ENCODE data around the gene CPLX1.
"Not testable (repeated sequence)": the region's sequence is repeated elsewhere in the genome, so short reads cannot be mapped to it uniquely, and the experiment has no call there.

CPLX1 gene

DNA sequence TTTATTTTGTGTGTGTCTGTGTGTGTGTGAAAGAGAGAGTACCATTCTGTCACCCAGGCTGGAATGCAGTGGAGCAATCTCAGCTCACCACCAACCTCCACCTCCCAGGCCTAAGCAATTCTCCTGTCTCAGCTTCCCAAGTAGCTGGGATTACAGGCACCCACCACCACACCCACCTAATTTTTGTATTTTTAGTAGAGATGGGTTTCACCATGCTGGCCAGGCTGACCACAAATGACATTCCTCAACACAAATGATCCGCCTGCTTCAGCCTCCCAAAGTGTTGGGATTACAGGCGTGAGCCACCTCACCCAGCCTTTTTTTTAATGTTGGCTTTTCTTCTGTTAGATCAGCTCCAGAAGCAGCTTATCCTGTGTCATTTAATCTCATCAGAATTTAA lies 50.4 kb downstream of the CPLX1 start:
- DNase-seq (ENCODE audit: low read depth): not testable (repeated sequence)

- not testable (repeated sequence) for DNase-seq (ENCODE audit: low read depth)
Measured at GRCh38 chr4:774419-775092, 51.4 kb downstream of the CPLX1 start.

GRCh38 chr4:773214-773613 lies 52.7 kb downstream of the CPLX1 start:
- DNase-seq (ENCODE audit: low read depth): no peak

- DNase-seq (ENCODE audit: low read depth): no peak
Measured at GRCh38 chr4:772776-773175, 53.2 kb downstream of the CPLX1 start.

GRCh38 chr4:772118-772517 lies 53.8 kb downstream of the CPLX1 start:
- DNase-seq (ENCODE audit: low read depth): no peak

DNA sequence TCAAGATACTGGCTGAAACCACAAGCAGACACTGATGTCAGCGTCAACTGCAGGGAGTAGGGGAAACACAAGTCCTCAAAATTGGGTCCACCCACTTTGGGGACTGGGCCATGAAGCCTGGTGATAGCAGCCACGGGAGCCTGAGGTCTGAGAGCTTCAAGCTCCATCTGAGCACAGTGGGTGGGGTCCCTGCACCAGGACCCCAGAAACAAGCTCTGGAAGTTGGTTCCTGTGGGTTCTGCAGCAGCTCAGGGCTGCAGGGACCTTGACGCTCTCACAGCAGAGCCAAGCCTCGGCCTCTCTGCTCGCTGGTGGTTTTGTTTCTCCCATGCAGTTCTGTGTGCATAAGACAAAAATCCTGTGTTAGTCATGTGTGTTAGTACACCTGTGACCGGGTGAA lies 54.5 kb downstream of the CPLX1 start:
- no peak for DNase-seq (ENCODE audit: low read depth)

GRCh38 chr4:770022-770421 lies 55.9 kb downstream of the CPLX1 start:
- DNase-seq (ENCODE audit: low read depth): no peak

- no peak for DNase-seq (ENCODE audit: low read depth)
Measured at GRCh38 chr4:769511-769910, 56.4 kb downstream of the CPLX1 start.

DNA sequence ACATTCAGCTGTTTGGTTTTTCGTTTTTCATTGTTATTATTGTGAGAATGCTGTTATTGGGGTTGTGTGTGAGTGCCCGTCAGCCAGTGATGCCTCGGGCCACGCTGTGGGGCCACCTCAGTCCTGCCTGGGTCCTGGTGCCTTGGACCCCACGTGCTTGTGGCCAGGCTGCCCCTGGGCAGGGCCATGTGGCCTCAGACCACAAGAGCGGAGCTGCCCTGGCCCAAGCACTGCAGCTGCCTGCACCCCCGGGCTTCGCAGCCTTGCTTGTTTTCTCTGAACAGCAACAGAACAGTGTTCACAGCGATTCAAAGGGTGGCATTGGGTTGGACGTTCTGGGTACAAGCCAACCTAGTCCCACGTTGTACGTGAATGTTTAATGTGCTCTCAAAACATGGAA lies 56.9 kb downstream of the CPLX1 start:
- no peak for DNase-seq (ENCODE audit: low read depth)

DNA sequence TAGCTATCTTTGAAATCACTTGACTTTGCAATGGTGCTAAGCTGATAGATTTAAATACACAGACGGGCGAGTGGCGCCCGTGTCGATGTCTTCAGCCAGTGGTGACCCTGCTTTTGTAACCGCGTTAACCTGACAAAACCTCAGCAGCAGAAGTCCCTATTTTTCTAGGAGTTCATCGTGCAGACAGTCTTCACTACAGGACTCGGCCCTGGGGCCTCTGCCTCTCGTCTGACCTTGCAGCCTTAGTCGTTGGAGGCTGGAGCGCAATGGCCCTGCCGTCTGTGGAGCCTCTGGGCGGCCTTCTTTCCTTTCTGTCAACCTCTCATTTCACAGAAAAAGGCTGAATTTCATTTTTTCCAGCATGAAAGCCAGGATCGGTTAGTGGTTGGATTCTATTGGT lies 57.9 kb downstream of the CPLX1 start:
- no peak for DNase-seq (ENCODE audit: low read depth)

GRCh38 chr4:766559-767283 lies 59.2 kb downstream of the CPLX1 start:
- DNase-seq (ENCODE audit: low read depth): no peak

DNA sequence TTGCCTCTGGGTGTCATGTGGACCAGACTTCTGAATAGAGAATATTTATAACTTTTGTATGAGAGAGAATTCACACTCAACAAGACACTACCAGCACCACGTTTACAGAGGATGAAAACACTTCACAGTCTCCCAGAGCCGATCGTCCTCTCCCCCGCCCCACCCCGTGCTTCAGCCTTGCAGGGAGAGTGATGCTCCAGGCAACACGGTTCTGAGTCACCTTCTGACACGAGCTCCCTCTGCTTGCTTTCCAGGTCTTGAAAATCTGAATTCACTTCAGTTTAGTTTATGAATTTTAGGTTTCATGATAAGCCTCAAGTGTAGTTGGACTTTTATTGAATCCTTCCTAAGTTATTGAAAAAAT lies 59.8 kb downstream of the CPLX1 start:
- DNase-seq (ENCODE audit: low read depth): no peak

DNA sequence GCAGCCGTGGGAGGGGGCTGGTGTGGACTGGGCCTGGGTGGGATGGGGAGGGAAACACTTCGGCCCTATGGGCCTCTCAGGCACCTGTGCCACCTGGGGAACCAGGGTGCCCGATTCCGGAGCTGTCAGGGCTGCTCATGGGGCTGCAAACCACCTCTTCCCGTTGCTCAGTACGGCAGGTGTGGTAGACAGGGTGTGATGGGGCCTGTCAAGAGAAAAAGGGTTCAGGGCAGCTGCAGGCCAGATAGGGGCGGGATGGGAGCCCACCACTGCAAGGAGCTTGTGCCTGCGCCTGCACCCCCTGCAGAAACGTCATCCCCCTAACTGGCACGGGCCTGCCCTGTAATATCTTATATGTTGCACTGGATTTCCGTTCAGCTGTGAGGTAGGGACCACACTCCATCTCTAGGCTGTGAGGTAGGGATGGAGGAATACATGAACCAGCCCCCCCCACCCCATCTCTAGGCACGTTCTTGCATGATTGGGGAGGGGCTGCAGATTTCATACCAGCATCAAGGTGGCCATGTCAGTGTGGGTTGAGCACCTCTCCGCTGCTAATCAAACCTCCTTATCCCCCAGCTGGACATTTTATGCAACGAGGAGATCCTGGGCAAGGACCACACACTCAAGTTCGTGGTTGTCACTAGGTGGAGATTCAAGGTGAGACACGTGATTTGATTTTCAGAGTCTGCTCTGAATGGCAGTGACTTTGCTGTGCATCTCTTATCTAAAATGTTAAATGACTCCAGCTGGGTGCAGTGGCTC lies 61.3 kb downstream of the CPLX1 start:
- DNase-seq (ENCODE audit: low read depth): no peak

DNA sequence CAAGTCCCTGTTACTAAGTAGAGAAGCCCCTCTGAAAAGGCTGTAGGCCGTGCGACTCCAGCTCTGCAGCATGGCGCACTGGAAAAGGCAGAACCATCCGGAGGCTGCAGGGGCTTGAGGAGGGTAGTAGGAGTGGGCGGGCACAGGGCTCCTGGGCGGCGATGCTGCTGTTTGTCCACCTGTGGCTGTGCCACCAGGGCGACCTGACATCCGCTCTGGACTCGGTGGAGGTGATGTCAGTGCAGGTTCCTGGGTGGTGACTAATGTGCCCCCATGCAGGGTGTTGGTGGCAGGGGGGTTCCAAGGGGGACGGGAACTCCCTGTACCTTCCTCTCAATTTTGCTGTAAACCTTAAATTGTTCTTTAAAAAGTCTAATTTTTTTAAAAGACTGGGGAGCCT lies 62.0 kb downstream of the CPLX1 start:
- DNase-seq (ENCODE audit: low read depth): no peak

DNA sequence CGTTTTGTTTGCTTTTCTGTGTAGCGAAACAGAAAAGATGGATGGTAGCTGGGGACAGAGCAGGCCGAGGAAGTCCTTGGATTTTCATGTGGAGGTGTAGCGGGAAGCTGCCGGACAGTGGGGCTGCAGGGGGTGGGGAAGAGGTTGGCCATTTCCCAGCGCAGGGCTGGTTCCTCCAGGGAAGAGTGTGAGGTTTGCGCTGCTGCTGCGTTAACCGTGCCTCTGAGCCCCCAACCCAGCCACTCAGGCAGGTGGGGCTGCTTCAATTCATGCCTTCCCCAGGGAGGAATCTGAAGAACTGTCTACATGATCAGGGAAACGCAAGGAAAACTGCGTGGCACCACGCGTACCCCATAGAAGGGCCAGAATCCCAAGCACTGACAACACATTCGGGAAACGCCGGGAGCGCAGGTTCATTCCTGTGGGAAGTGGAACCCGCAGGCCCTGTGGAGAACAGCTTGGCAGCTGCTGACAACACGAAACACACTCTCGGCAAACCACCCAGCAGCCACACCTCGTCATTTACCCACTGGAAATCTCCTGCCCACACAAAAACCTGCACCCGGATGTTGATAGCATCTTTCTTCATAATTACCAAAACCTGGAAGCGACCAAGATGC lies 62.6 kb downstream of the CPLX1 start:
- DNase-seq (ENCODE audit: low read depth): no peak

DNA sequence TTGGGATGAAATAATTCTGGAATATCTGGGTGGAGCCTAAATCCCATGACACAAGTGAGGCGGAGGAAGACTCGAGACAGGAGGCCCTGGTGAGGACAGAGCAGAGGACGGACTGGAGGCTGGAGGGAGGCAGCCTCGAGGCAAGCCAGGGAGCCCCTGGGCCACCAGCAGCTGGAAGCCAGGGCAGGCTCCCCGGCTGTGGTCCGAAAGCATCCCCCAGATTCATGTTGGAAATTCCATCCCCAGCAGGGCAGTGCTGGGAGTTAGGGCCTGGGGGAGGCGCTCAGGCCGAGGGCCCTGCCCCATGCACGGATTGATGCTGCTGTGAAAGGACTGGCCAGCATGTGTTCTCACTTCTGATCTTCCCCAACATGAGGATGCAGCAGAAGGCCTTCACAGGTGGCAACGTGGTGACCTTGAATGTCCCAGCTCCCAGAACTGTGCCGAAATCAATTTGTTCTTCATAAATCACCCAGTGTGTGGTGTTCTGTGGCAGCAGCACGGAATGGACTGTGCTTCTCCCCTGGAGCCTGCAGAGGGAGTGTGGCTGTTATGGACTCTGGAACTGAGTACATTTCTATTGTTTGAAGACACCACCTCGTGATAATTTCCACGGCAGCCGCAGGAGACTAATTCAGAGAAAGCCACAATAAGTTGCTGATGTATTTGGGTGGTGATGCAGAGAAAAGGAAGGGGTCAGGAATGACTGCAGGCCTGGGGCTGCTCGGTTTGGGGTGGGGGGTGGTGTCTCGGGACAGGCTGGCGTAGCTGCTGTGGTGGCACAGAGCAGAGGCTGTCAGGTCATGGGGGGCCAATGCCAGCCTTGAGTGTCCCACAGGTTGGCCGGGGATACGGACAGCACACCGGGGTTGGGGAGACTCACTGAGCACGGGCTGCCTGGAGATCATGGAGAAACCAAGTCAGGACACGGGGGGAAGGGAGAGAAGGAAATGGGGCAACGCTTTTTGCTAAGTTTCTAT lies 63.4 kb downstream of the CPLX1 start:
- DNase-seq (ENCODE audit: low read depth): no peak

GRCh38 chr4:761739-762138 lies 64.2 kb downstream of the CPLX1 start:
- DNase-seq (ENCODE audit: low read depth): no peak

DNA sequence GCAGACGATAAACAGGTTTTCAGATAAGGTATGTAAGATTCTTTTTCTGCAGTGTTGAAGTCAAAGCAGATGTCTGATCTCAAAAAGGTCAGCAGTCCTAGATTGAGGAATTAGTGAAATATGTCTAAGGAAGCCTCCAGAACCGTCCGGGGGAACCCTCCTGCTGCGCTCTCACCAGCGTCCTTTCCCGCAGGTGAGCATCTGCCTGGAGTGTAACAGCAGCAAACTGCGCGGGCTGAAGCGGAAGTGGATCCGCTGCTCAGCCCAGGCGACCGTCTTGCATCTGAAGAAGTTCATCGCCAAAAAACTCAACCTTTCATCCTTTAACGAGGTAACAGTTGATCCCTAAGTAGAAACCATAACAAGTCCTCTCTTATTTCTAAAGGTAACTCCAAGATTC lies 64.8 kb downstream of the CPLX1 start:
- no peak for DNase-seq (ENCODE audit: low read depth)

DNA sequence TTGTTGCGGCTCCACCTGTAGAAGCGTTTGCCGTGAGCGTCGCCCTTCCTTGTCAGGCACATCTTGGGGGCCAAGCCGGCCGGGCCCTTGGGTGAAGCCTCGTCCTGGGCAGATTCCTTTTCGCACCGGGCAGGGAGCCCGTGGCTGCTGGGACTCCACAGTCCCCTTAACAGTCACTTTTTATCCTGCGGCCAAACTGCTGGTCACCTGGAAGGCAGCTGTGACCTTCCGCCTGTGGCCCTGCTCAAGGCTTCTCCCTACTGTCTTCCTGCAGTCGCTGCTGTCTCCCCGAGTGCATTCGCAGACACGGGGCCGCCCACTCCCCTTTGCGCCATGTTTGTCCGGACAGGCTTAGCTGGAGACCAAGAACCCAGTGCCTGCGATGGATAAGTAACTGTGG lies 65.3 kb downstream of the CPLX1 start:
- no peak for DNase-seq (ENCODE audit: low read depth)

- not testable (repeated sequence) for DNase-seq (ENCODE audit: low read depth)
Measured at GRCh38 chr4:759810-760209, 66.1 kb downstream of the CPLX1 start.

DNA sequence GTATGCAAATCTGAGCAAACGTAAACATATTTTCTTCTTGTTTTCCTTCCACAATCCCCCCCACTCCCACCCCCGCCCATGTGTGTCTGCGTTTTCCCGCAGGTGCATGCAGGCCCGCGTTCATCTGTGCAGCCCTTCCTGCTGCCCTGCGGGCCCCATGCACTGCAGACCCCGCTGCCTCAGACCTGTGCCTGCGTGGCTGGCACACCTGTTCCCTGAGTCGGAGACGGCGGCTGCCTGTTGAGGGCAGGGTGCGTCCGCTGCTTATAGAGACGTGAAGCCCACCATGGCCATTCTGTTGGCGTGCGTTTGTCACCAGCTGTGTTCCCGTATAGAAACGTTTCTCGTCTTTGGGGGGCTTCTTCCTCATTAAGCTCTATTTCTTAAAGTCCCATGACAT lies 68.8 kb downstream of the CPLX1 start:
- no peak for DNase-seq (ENCODE audit: low read depth)

Data from fibroblast of gingiva (primary cell).